KMS-11 (cell line): ENCODE measurements around the gene MLLT10.

Experiments
- H2AFZ ChIP-seq: fragments of 200-600 bp; sonication (generic); 2 replicates; pipeline ENCODE4 v1.6.1; 2016; ENCODE audit warnings: antibody characterized with exemption, mixed run types, low read depth
- H3K27ac ChIP-seq: fragments of 200-600 bp; sonication (generic); 2 replicates; pipeline ENCODE4 v1.6.1; 2016; ENCODE audit warnings: mild to moderate bottlenecking, mixed run types
- H3K27me3 ChIP-seq: fragments of 200-600 bp; sonication (generic); 2 replicates; pipeline ENCODE4 v1.6.1; 2017; ENCODE audit warnings: mild to moderate bottlenecking, low read depth, mixed run types, moderate library complexity; ENCODE audit not compliant: insufficient read depth
- H3K36me3 ChIP-seq: fragments of 200-600 bp; sonication (generic); 2 replicates; pipeline ENCODE4 v1.6.1; 2017; ENCODE audit warnings: mild to moderate bottlenecking, mixed run types; ENCODE audit not compliant: insufficient read depth
- H3K4me1 ChIP-seq: fragments of 200-600 bp; sonication (generic); 2 replicates; pipeline ENCODE4 v1.6.1; 2016; ENCODE audit warnings: mild to moderate bottlenecking, low read depth, mixed run types; ENCODE audit not compliant: poor library complexity, severe bottlenecking
- H3K4me2 ChIP-seq: fragments of 200-600 bp; sonication (generic); 2 replicates; pipeline ENCODE4 v1.7.0; 2016; ENCODE audit warnings: mild to moderate bottlenecking, mixed run types
- H3K4me3 ChIP-seq: fragments of 200-600 bp; sonication (generic); IDR thresholded peaks from 2 replicates; pipeline ENCODE4 v1.6.1; 2017; ENCODE audit warnings: low read depth, low read length, mixed read lengths; ENCODE audit not compliant: insufficient read depth
- H3K79me2 ChIP-seq: fragments of 200-600 bp; sonication (generic); 2 replicates; pipeline ENCODE4 v1.6.1; 2016; ENCODE audit warnings: low read depth, mixed run types; ENCODE audit not compliant: insufficient read depth
- H3K9ac ChIP-seq: fragments of 200-600 bp; sonication (generic); 2 replicates; pipeline ENCODE4 v1.6.1; 2016; ENCODE audit warnings: mild to moderate bottlenecking, mixed run types
- H4K20me1 ChIP-seq: fragments of 200-600 bp; sonication (generic); 2 replicates; pipeline ENCODE4 v1.6.1; 2016; ENCODE audit warnings: mild to moderate bottlenecking, mixed run types; ENCODE audit not compliant: insufficient read depth
- CTCF ChIP-seq: fragments of 200-600 bp; sonication (generic); conservative IDR thresholded peaks from 2 replicates; pipeline ENCODE4 v1.6.1; 2017; ENCODE audit warnings: low read depth, mild to moderate bottlenecking, antibody characterized with exemption, low read length, moderate library complexity, mixed read lengths

MLLT10 gene

GRCh38 chr10:21488957-21489446 lies 45.0 kb upstream of the MLLT10 start:
- TF ChIP-seq CTCF = no peak
- H3K79me2 ChIP-seq = no peaks in the 10 kb centered on the region
- no peaks in the 10 kb centered on the region for H3K36me3 ChIP-seq
- H3K4me1 ChIP-seq = no peaks in the 10 kb centered on the region
- H2AFZ ChIP-seq = no peak overlapping the region
- no peak overlapping the region for H3K4me2 ChIP-seq
- H3K4me3 ChIP-seq = no peak overlapping the region
- H3K27ac ChIP-seq = no peak overlapping the region
- H4K20me1 ChIP-seq = no peaks in the 10 kb centered on the region
- H3K9ac ChIP-seq = no peak overlapping the region
- no peaks in the 10 kb centered on the region for H3K27me3 ChIP-seq

- no peak for TF ChIP-seq CTCF
- H3K9ac ChIP-seq = no peak overlapping the region
- H3K27me3 ChIP-seq = no peaks in the 10 kb centered on the region
- H2AFZ ChIP-seq = no peak overlapping the region
- H4K20me1 ChIP-seq = no peaks in the 10 kb centered on the region
- no peak overlapping the region for H3K4me3 ChIP-seq
- H3K4me2 ChIP-seq = no peak overlapping the region
- no peaks in the 10 kb centered on the region for H3K36me3 ChIP-seq
- no peaks in the 10 kb centered on the region for H3K79me2 ChIP-seq
- H3K4me1 ChIP-seq = no peaks in the 10 kb centered on the region
- no peak overlapping the region for H3K27ac ChIP-seq
Observed at GRCh38 chr10:21490028-21490710, 43.9 kb upstream of the MLLT10 start.

- H3K4me3 ChIP-seq = no peak overlapping the region
- H3K4me1 ChIP-seq = no peaks in the 10 kb centered on the region
- H3K27ac ChIP-seq = no peak overlapping the region
- H3K36me3 ChIP-seq = no peaks in the 10 kb centered on the region
- H3K4me2 ChIP-seq = no peak overlapping the region
- H3K27me3 ChIP-seq = no peaks in the 10 kb centered on the region
- H3K9ac ChIP-seq = no peak overlapping the region
- TF ChIP-seq CTCF = no peak
- H3K79me2 ChIP-seq = no peaks in the 10 kb centered on the region
- H2AFZ ChIP-seq = no peak overlapping the region
- no peaks in the 10 kb centered on the region for H4K20me1 ChIP-seq
Observed at GRCh38 chr10:21490711-21491105, 43.3 kb upstream of the MLLT10 start.

- Histone ChIP-seq H3K79me2 (no peaks in the 10 kb centered on the region), H2AFZ (no peak overlapping the region), H3K36me3 (no peaks in the 10 kb centered on the region), H3K4me3 (no peak overlapping the region), H4K20me1 (no peaks in the 10 kb centered on the region), H3K27me3 (no peaks in the 10 kb centered on the region; the same call in 1 of the 2 replicates), H3K4me2 (no peak overlapping the region), H3K9ac (no peak overlapping the region), H3K4me1 (peaks cover 2% of the 10 kb centered on the region), H3K27ac (no peak overlapping the region)
- TF ChIP-seq CTCF = no peak
Observed at GRCh38 chr10:21492421-21492820, 41.6 kb upstream of the MLLT10 start.
